ENCODE measurements around the gene CYP2S1.

CYP2S1 gene

GRCh38 chr19:41218249-41218614 is 25.2 kb downstream of the CYP2S1 start:
- Histone ChIP-seq H3K36me3 (ENCODE audit: control insufficient read depth, insufficient read depth, low read length) (peaks cover 3% of the 10 kb centered on the region), H3K9me3 (ENCODE audit: control insufficient read depth, low read length) (no peaks in the 10 kb centered on the region), H3K27ac (ENCODE audit: insufficient read depth, low read depth, low read length, poor library complexity, severe bottlenecking) (peak overlapping the region; percentile 67), H3K27me3 (ENCODE audit: control insufficient read depth, insufficient read depth, low read length, poor library complexity, severe bottlenecking) (no peaks in the 10 kb centered on the region), H3K4me3 (ENCODE audit: insufficient read depth, low read depth, low read length) (peak overlapping the region; percentile 73), H3K4me1 (ENCODE audit: control insufficient read depth, insufficient read depth, low read length) (peaks cover 14% of the 10 kb centered on the region)
- WGBS, 2 experiments, result 76% methylated on average over 7 of the region's 7 CpGs

GRCh38 chr19:41218615-41219507 is 25.8 kb downstream of the CYP2S1 start, which contains the start of gene AXL:
Gene AXL, plus strand, starts transcription at chr19:41219223. Its CDS starts 170 bp downstream, at chr19:41219393.
- H3K27me3 ChIP-seq (ENCODE audit: control insufficient read depth, insufficient read depth, low read length, poor library complexity, severe bottlenecking), result no peaks in the 10 kb centered on the region
- WGBS, 2 experiments, result 3% methylated on average over 32 of the region's 32 CpGs
- H3K9me3 ChIP-seq (ENCODE audit: control insufficient read depth, low read length), result no peaks in the 10 kb centered on the region
- peak within 1 kb of the TSS; percentile 67 for H3K27ac ChIP-seq (ENCODE audit: insufficient read depth, low read depth, low read length, poor library complexity, severe bottlenecking)
- peaks cover 21% of the 10 kb centered on the region for H3K4me1 ChIP-seq (ENCODE audit: control insufficient read depth, insufficient read depth, low read length)
- H3K36me3 ChIP-seq (ENCODE audit: control insufficient read depth, insufficient read depth, low read length), result peaks cover 3% of the 10 kb centered on the region
- H3K4me3 ChIP-seq (ENCODE audit: insufficient read depth, low read depth, low read length), result peak within 1 kb of the TSS; percentile 73

- Histone ChIP-seq H3K36me3 (ENCODE audit: control insufficient read depth, insufficient read depth, low read length) (peaks cover 6% of the 10 kb centered on the region), H3K27ac (ENCODE audit: insufficient read depth, low read depth, low read length, poor library complexity, severe bottlenecking) (no peak overlapping the region), H3K4me3 (ENCODE audit: insufficient read depth, low read depth, low read length) (peak overlapping the region; percentile 73), H3K9me3 (ENCODE audit: control insufficient read depth, low read length) (no peaks in the 10 kb centered on the region), H3K27me3 (ENCODE audit: control insufficient read depth, insufficient read depth, low read length, poor library complexity, severe bottlenecking) (no peaks in the 10 kb centered on the region), H3K4me1 (ENCODE audit: control insufficient read depth, insufficient read depth, low read length) (peaks cover 26% of the 10 kb centered on the region)
- WGBS, 2 experiments, result 17 to 20% methylated on average over 16 of the region's 16 CpGs
Measured at GRCh38 chr19:41219924-41220567, 27.0 kb downstream of the CYP2S1 start.

- H3K36me3 ChIP-seq (ENCODE audit: control insufficient read depth, insufficient read depth, low read length), result peaks cover 6% of the 10 kb centered on the region
- H3K4me3 ChIP-seq (ENCODE audit: insufficient read depth, low read depth, low read length), result peak overlapping the region; percentile 73
- 94 to 95% methylated on average over 9 of the region's 9 CpGs for WGBS, 2 experiments
- no peaks in the 10 kb centered on the region for H3K27me3 ChIP-seq (ENCODE audit: control insufficient read depth, insufficient read depth, low read length, poor library complexity, severe bottlenecking)
- peaks cover 34% of the 10 kb centered on the region for H3K4me1 ChIP-seq (ENCODE audit: control insufficient read depth, insufficient read depth, low read length)
- no peaks in the 10 kb centered on the region for H3K9me3 ChIP-seq (ENCODE audit: control insufficient read depth, low read length)
- H3K27ac ChIP-seq (ENCODE audit: insufficient read depth, low read depth, low read length, poor library complexity, severe bottlenecking), result no peak overlapping the region
Measured at GRCh38 chr19:41220811-41221210, 27.8 kb downstream of the CYP2S1 start.

GRCh38 chr19:41221514-41222205 is 28.6 kb downstream of the CYP2S1 start:
- WGBS, 2 experiments, result 94 to 96% methylated on average over 20 of the region's 20 CpGs
- no peaks in the 10 kb centered on the region for H3K27me3 ChIP-seq (ENCODE audit: control insufficient read depth, insufficient read depth, low read length, poor library complexity, severe bottlenecking)
- no peak overlapping the region for H3K27ac ChIP-seq (ENCODE audit: insufficient read depth, low read depth, low read length, poor library complexity, severe bottlenecking)
- peaks cover 36% of the 10 kb centered on the region for H3K4me1 ChIP-seq (ENCODE audit: control insufficient read depth, insufficient read depth, low read length)
- no peaks in the 10 kb centered on the region for H3K9me3 ChIP-seq (ENCODE audit: control insufficient read depth, low read length)
- peaks cover 6% of the 10 kb centered on the region for H3K36me3 ChIP-seq (ENCODE audit: control insufficient read depth, insufficient read depth, low read length)
- H3K4me3 ChIP-seq (ENCODE audit: insufficient read depth, low read depth, low read length), result no peak overlapping the region

- WGBS, 2 experiments, result 82 to 88% methylated on average over 10 of the region's 10 CpGs
- H3K27me3 ChIP-seq (ENCODE audit: control insufficient read depth, insufficient read depth, low read length, poor library complexity, severe bottlenecking), result no peaks in the 10 kb centered on the region
- no peak overlapping the region for H3K27ac ChIP-seq (ENCODE audit: insufficient read depth, low read depth, low read length, poor library complexity, severe bottlenecking)
- peaks cover 31% of the 10 kb centered on the region for H3K4me1 ChIP-seq (ENCODE audit: control insufficient read depth, insufficient read depth, low read length)
- no peak overlapping the region for H3K4me3 ChIP-seq (ENCODE audit: insufficient read depth, low read depth, low read length)
- H3K9me3 ChIP-seq (ENCODE audit: control insufficient read depth, low read length), result no peaks in the 10 kb centered on the region
- peaks cover 6% of the 10 kb centered on the region for H3K36me3 ChIP-seq (ENCODE audit: control insufficient read depth, insufficient read depth, low read length)
Measured at GRCh38 chr19:41222240-41222639, 29.2 kb downstream of the CYP2S1 start.

GRCh38 chr19:41223431-41224234 is 30.6 kb downstream of the CYP2S1 start:
- no peak overlapping the region for H3K4me3 ChIP-seq (ENCODE audit: insufficient read depth, low read depth, low read length)
- peaks cover 28% of the 10 kb centered on the region for H3K4me1 ChIP-seq (ENCODE audit: control insufficient read depth, insufficient read depth, low read length)
- H3K27ac ChIP-seq (ENCODE audit: insufficient read depth, low read depth, low read length, poor library complexity, severe bottlenecking), result peak overlapping the region; percentile 51

GRCh38 chr19:41224632-41225031 is 31.6 kb downstream of the CYP2S1 start:
- Histone ChIP-seq H3K9me3 (ENCODE audit: control insufficient read depth, low read length) (no peaks in the 10 kb centered on the region), H3K4me3 (ENCODE audit: insufficient read depth, low read depth, low read length) (no peak overlapping the region), H3K4me1 (ENCODE audit: control insufficient read depth, insufficient read depth, low read length) (peaks cover 28% of the 10 kb centered on the region), H3K36me3 (ENCODE audit: control insufficient read depth, insufficient read depth, low read length) (peaks cover 6% of the 10 kb centered on the region), H3K27ac (ENCODE audit: insufficient read depth, low read depth, low read length, poor library complexity, severe bottlenecking) (no peak overlapping the region), H3K27me3 (ENCODE audit: control insufficient read depth, insufficient read depth, low read length, poor library complexity, severe bottlenecking) (no peaks in the 10 kb centered on the region)
- 95 to 97% methylated on average over 7 of the region's 7 CpGs for WGBS, 2 experiments

More at GRCh38 chr19:41223431-41224234, 30.6 kb downstream of the CYP2S1 start:
- Histone ChIP-seq H3K36me3 (ENCODE audit: control insufficient read depth, insufficient read depth, low read length) (peaks cover 6% of the 10 kb centered on the region), H3K27me3 (ENCODE audit: control insufficient read depth, insufficient read depth, low read length, poor library complexity, severe bottlenecking) (no peaks in the 10 kb centered on the region), H3K9me3 (ENCODE audit: control insufficient read depth, low read length) (no peaks in the 10 kb centered on the region)
- 59 to 62% methylated on average over 8 of the region's 8 CpGs for WGBS, 2 experiments

GRCh38 chr19:41225238-41226052 is 32.4 kb downstream of the CYP2S1 start:
- no peaks in the 10 kb centered on the region for H3K9me3 ChIP-seq (ENCODE audit: control insufficient read depth, low read length)
- peak overlapping the region; percentile 34 for H3K4me3 ChIP-seq (ENCODE audit: insufficient read depth, low read depth, low read length)
- H3K36me3 ChIP-seq (ENCODE audit: control insufficient read depth, insufficient read depth, low read length), result peaks cover 6% of the 10 kb centered on the region
- H3K4me1 ChIP-seq (ENCODE audit: control insufficient read depth, insufficient read depth, low read length), result peaks cover 28% of the 10 kb centered on the region
- H3K27ac ChIP-seq (ENCODE audit: insufficient read depth, low read depth, low read length, poor library complexity, severe bottlenecking), result peak overlapping the region; percentile 19
- WGBS, 2 experiments, result 61% methylated on average over 29 of the region's 29 CpGs
- H3K27me3 ChIP-seq (ENCODE audit: control insufficient read depth, insufficient read depth, low read length, poor library complexity, severe bottlenecking), result no peaks in the 10 kb centered on the region
